Sigmoid colon (tissue), 7 donors: Measurements from ENCODE around the gene TRUB1. TPM values are rescaled to one million over a fixed set of nuclear protein-coding genes. Genes with fewer than 3 reads are reported as not detected.

Experiments
- DNase-seq: peaks from one replicate; pipeline ENCODE4 v3.0.0-alpha.2; 2019
- H3K27ac ChIP-seq, 4 donors: fragments of 200-600 bp; sonication (generic); one replicate each; pipeline ENCODE4 v1.5.1; 2016 to 2019; ENCODE audit warnings: mild to moderate bottlenecking in 1 of 4
- H3K27me3 ChIP-seq, 3 donors: fragments of 200-600 bp; sonication (generic); one replicate each; pipeline ENCODE4 v1.5.1; 2019; ENCODE audit warnings: mild to moderate bottlenecking in 1 of 3
- H3K36me3 ChIP-seq, 4 donors: fragments of 200-600 bp; sonication (generic); one replicate each; pipeline ENCODE4 v1.5.1; 2016 to 2019
- H3K4me1 ChIP-seq, 4 donors: fragments of 200-600 bp; sonication (generic); one replicate each; pipeline ENCODE4 v1.5.1; 2017 to 2019
- H3K4me3 ChIP-seq, 4 donors: fragments of 200-600 bp; sonication (generic); one replicate each; pipeline ENCODE4 v1.5.1; 2017 to 2019; ENCODE audit warnings: mild to moderate bottlenecking in 2 of 4, moderate library complexity in 1 of 4
- H3K9me3 ChIP-seq, 4 donors: fragments of 200-600 bp in 3 of 4; sonication (generic) in 3 of 4; one replicate each; pipeline versions ENCODE4 v1.5.1 to v1.6.1; 2013 to 2019
- CTCF ChIP-seq, 4 experiments: fragments of 450-650 bp in 3 of 4; fragments of 200-600 bp in 1 of 4; IDR thresholded peaks; one replicate each; pipeline ENCODE4 v1.5.1; 2016 to 2019; ENCODE audit warnings: antibody characterized with exemption in 4 of 4, mild to moderate bottlenecking in 3 of 4, moderate library complexity in 2 of 4
- EP300 ChIP-seq, 4 donors: sonication (generic); formaldehyde crosslinking; IDR thresholded peaks; one replicate each; pipeline ENCODE4 v1.6.1; 2017; ENCODE audit warnings: antibody characterized with exemption in 4 of 4
- POLR2A ChIP-seq, 2 donors: fragments of 450-650 bp; IDR thresholded peaks; one replicate each; pipeline ENCODE4 v1.6.1; 2016; ENCODE audit warnings: antibody characterized with exemption in 2 of 2, mild to moderate bottlenecking in 2 of 2, moderate library complexity in 2 of 2
- POLR2AphosphoS5 ChIP-seq, 4 donors: sonication (generic); formaldehyde crosslinking; IDR thresholded peaks; one replicate each; pipeline ENCODE4 v1.6.1; 2017; ENCODE audit warnings: antibody characterized with exemption in 4 of 4
- WGBS, 2 donors: extraction: QIAGEN DNeasy Blood & Tissue Kit; methylation state at CpG; one replicate each; pipeline ENCODE4 v1.1.7; 2013; 5-methylcytosine and 5-hydroxymethylcytosine counted together
- intact Hi-C: fragments of 100-400 bp; cut with DNase I; formaldehyde crosslinking; loops from one replicate; pipeline ENCODE4 v1.15.1; 2023
- polyA plus RNA-seq, 3 donors: library from polyadenylated mRNA; stranded (reverse); fragments of 200-250 nt; gene quantifications; one replicate each; pipeline ENCODE4 v1.2.3, GENCODE V29; 2013
- total RNA-seq, 4 donors: library from RNA; depleted of rRNA; stranded (reverse); fragments of >200 nt; gene quantifications; one replicate each; pipeline ENCODE4 v1.1.0, GENCODE V29; 2016
- donor health status: healthy with polysubstance abuse.
- donor health status: Bipolar disorder and iron deficiency.
- donor health status: healthy.

TRUB1 gene
- total and polyA plus RNA-seq, 7 donors = 7.8 to 14.3 (median 10.5) TPM

DNA sequence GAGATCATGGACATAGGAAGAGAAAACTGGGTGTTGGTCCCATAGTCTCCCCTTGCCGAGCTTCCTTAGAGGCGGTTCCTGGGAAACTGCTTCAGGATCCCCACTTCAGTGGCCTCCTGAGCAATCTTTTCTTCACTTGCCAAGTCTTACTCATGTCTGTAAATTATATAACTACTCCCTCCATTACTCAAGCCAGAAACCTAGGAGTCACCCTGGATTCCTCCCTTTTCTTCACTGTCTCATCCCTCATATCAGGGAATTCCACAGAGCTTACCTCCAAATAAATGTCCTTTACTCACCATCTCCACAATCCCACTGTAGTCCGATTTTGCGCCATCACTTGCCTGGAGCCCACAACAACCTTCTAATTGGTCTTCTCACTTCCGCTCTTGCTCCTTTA, 29.1 kb upstream of the TRUB1 start:
- Histone ChIP-seq H3K27ac (no peak overlapping the region), H3K9me3 (no peaks in the 10 kb centered on the region), H3K36me3 (no peaks in the 10 kb centered on the region), H3K4me3 (no peak overlapping the region), H3K4me1 (no peaks in the 10 kb centered on the region), H3K27me3 (no peaks in the 10 kb centered on the region)
- intact Hi-C loops = no loop called here
- 96 to 98% methylated on average over 5 of the region's 5 CpGs for WGBS, 2 donors
- DNase-seq = no peak
- TF ChIP-seq POLR2AphosphoS5 (IDR thresholded peaks at IDR 0.05) = no peak
- no peak for TF ChIP-seq EP300 (IDR thresholded peaks at IDR 0.05)
- no peak for TF ChIP-seq CTCF (IDR thresholded peaks at IDR 0.05)
- TF ChIP-seq POLR2A (IDR thresholded peaks at IDR 0.05) = no peak

GRCh38 chr10:114911052-114911711, 26.8 kb upstream of the TRUB1 start:
- Histone ChIP-seq H3K36me3 (no peaks in the 10 kb centered on the region), H3K9me3 (no peaks in the 10 kb centered on the region), H3K4me1 (no peaks in the 10 kb centered on the region), H3K27me3 (no peaks in the 10 kb centered on the region), H3K27ac (no peak overlapping the region), H3K4me3 (no peak overlapping the region)
- 50 to 68% methylated on average over 4 of the region's 4 CpGs for WGBS, 2 donors
- intact Hi-C loops = no loop called here
- TF ChIP-seq POLR2A (IDR thresholded peaks at IDR 0.05) (no peak), EP300 (IDR thresholded peaks at IDR 0.05) (no peak), POLR2AphosphoS5 (IDR thresholded peaks at IDR 0.05) (no peak), CTCF (IDR thresholded peaks at IDR 0.05) (no peak)
- no peak for DNase-seq

DNA sequence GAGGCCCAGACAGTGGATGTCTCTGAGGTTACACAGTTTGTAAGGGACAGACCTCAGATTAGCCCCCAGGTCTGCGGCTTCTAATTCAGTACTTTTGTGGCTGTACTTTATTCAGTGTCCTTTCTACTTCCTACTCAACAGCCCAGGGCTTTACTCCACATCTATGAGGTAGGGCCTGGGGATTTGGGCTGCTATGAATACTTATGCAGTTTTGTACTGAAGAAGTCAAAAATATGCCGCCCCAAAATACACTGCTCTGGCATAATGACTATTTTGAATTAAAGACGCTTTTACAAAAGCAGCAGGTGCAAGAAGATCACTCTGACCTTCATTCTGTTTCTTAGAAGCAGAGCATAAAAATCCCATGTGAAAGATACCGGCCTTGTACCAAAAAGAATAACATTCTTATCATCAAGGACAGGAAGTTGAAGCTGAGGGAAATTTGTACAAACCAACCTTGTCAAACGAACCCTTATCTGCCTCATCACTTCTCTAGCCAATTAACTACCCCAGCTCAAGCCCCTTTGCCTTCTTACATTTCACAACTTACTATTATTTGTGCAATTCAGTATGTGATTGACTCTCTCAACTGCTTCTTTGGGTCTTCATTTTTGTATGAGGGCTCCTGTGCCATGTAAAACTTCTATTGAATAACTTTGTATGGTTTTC, 26.1 kb upstream of the TRUB1 start:
- TF ChIP-seq POLR2AphosphoS5 (IDR thresholded peaks at IDR 0.05) = no peak
- no peak for TF ChIP-seq POLR2A (IDR thresholded peaks at IDR 0.05)
- no peak for TF ChIP-seq EP300 (IDR thresholded peaks at IDR 0.05)
- TF ChIP-seq CTCF (IDR thresholded peaks at IDR 0.05) = no peak
- intact Hi-C loops = no loop called here
- H3K9me3 ChIP-seq = no peaks in the 10 kb centered on the region
- H3K27me3 ChIP-seq = no peaks in the 10 kb centered on the region
- H3K4me3 ChIP-seq = no peak overlapping the region
- no peak for DNase-seq
- no peak overlapping the region for H3K27ac ChIP-seq
- H3K36me3 ChIP-seq = no peaks in the 10 kb centered on the region
- WGBS, 2 donors = 37 to 57% methylated on average over 5 of the region's 5 CpGs
- H3K4me1 ChIP-seq = no peaks in the 10 kb centered on the region

DNA sequence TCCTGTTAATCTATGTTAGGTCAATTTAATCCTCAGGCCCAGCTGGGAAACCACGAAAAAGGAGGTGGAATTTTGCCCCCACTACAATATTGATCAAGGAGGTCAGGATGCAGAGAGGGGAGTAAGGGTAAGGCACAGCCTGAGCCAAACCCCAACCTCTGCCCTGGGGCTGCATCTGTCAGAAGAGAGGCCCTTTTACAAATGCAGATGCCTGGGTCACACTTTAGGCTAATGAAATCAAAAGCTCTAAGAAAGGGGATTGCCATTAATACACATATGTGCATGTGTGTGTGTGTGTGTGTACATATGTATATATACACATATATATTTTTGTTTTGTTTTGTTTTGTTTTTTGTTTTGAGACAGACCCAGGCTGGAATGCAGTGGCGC, 25.5 kb upstream of the TRUB1 start:
- TF ChIP-seq POLR2A (IDR thresholded peaks at IDR 0.05) (no peak), POLR2AphosphoS5 (IDR thresholded peaks at IDR 0.05) (no peak), EP300 (IDR thresholded peaks at IDR 0.05) (no peak), CTCF (IDR thresholded peaks at IDR 0.05) (no peak)
- intact Hi-C loops = no loop called here
- no peak for DNase-seq
- no peaks in the 10 kb centered on the region for H3K9me3 ChIP-seq
- no peak overlapping the region for H3K27ac ChIP-seq
- WGBS, 2 donors = 72 to 86% methylated on average over 2 of the region's 2 CpGs
- H3K4me1 ChIP-seq = no peaks in the 10 kb centered on the region
- no peak overlapping the region for H3K4me3 ChIP-seq
- no peaks in the 10 kb centered on the region for H3K27me3 ChIP-seq
- no peaks in the 10 kb centered on the region for H3K36me3 ChIP-seq
